PC-9 (cell line): Measurements from ENCODE around the gene EPHB4. TPM values are rescaled to one million over a fixed set of nuclear protein-coding genes. Genes with fewer than 3 reads are reported as not detected.
"Not testable (repeated sequence)": the region's sequence is repeated elsewhere in the genome, so short reads cannot be mapped to it uniquely, and the experiment has no call there.

Experiments
- BruUV-seq: library from RNA; stranded (reverse); fragments of 400-500 nt; replicated peaks from 2 replicates; lab custom pipeline; 2021; lab: Mats Ljungman, UMichigan
- CTCF ChIA-PET: fragments of 300-600 bp; sonication (Branson Sonifier 250); formaldehyde crosslinking; loops from one replicate; lab custom pipeline; 2022; ENCODE audit warnings: antibody characterized with exemption; lab: Charles Lee
- POLR2A ChIA-PET: fragments of 300-600 bp; sonication (Branson Sonifier 250); formaldehyde crosslinking; loops from one replicate; lab custom pipeline; 2022; ENCODE audit warnings: antibody characterized with exemption; ENCODE audit not compliant: unreplicated experiment; lab: Charles Lee
- DNase-seq, 2 experiments: peaks; one replicate each; pipeline versions ENCODE4 v3.0.0 to v3.0.0-alpha.2; 2015 to 2022; ENCODE audit warnings: mixed read lengths in 1 of 2
- H2AFZ ChIP-seq: fragments of 200-600 bp; sonication (generic); 2 replicates; pipeline ENCODE4 v1.8.1; 2017; ENCODE audit warnings: antibody characterized with exemption
- H3F3A ChIP-seq: fragments of 200-600 bp; sonication (generic); 2 replicates; pipeline ENCODE4 v1.8.1; 2017; ENCODE audit warnings: antibody characterized with exemption, mild to moderate bottlenecking, low read depth; ENCODE audit not compliant: insufficient read depth
- H3K27ac ChIP-seq: fragments of 200-600 bp; sonication (generic); 2 replicates; pipeline ENCODE4 v1.6.1; 2016; ENCODE audit warnings: mixed run types
- H3K27me3 ChIP-seq: fragments of 200-600 bp; sonication (generic); 2 replicates; pipeline ENCODE4 v1.6.1; 2016; ENCODE audit warnings: low read depth, mixed run types; ENCODE audit not compliant: insufficient read depth
- H3K36me3 ChIP-seq: fragments of 200-600 bp; sonication (generic); 2 replicates; pipeline ENCODE4 v1.6.1; 2016; ENCODE audit warnings: low read depth, mixed run types
- H3K4me1 ChIP-seq: fragments of 200-600 bp; sonication (generic); replicated peaks from 2 replicates; pipeline ENCODE4 v1.6.1; 2016; ENCODE audit warnings: mixed run types; ENCODE audit not compliant: insufficient read depth
- H3K4me2 ChIP-seq: fragments of 200-600 bp; sonication (generic); 2 replicates; pipeline ENCODE4 v1.6.1; 2017; ENCODE audit warnings: mixed run types
- H3K4me3 ChIP-seq: fragments of 200-600 bp; sonication (generic); 2 replicates; pipeline ENCODE4 v1.6.1; 2016; ENCODE audit warnings: mixed run types
- H3K79me2 ChIP-seq: fragments of 200-600 bp; sonication (generic); 2 replicates; pipeline ENCODE4 v1.6.1; 2017; ENCODE audit warnings: low read depth, mixed run types
- H3K9me2 ChIP-seq: fragments of 200-600 bp; sonication (generic); 2 replicates; pipeline ENCODE4 v1.8.1; 2017; ENCODE audit warnings: mild to moderate bottlenecking; ENCODE audit not compliant: insufficient read depth
- H3K9me3 ChIP-seq: fragments of 200-600 bp; sonication (generic); 2 replicates; pipeline ENCODE4 v1.8.1; 2016; ENCODE audit warnings: low read depth; ENCODE audit not compliant: insufficient read depth
- H4K20me1 ChIP-seq: fragments of 200-600 bp; sonication (generic); 2 replicates; pipeline ENCODE4 v1.8.1; 2017; ENCODE audit not compliant: insufficient read depth
- EZH2 ChIP-seq: fragments of 200-600 bp; sonication (generic); IDR thresholded peaks from 2 replicates; pipeline ENCODE4 v1.8.0; 2017; ENCODE audit warnings: antibody characterized with exemption, low read depth
- intact Hi-C: fragments of 100-400 bp; cut with micrococcal nuclease; formaldehyde crosslinking; loops from one replicate; pipeline ENCODE4 v1.10.0; 2022; ENCODE audit not compliant: unreplicated experiment
- total RNA-seq: library from RNA; stranded (reverse); gene quantifications from 2 replicates; pipeline ENCODE4 v1.2.3, GENCODE V29; 2021
- TF ChIP-seq, protein P1 (sequence below): fragments of 200-600 bp; sonication (generic); conservative IDR thresholded peaks from 2 replicates; pipeline ENCODE4 v1.6.1; 2017; ENCODE audit warnings: mixed run types, antibody characterized with exemption, mild to moderate bottlenecking, moderate library complexity

Gene EPHB4
- total RNA-seq, 1 experiment from 2014 or later = 79.4 TPM

DNA sequence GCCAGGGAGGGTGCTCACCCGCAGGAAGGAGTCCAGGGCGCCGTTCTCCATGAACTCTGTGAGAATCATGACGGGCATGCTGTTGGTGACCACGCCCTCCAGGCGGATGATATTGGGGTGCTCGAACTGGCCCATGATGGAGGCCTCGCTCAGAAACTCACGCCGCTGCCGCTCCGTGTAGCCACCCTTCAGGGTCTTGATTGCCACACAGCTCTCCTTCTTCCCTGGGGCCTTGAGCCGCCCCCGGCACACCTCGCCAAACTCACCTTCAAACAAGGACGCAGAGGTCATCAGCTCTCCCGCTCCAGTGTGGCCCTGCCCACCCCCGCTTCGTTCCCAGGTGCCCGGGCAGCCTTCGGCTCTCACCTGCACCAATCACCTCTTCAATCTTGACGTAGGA, 14.6 kb downstream of the EPHB4 start:
- Histone ChIP-seq H3K9me3 (no peaks in the 10 kb centered on the region), H3K4me2 (no peak overlapping the region), H4K20me1 (no peaks in the 10 kb centered on the region), H2AFZ (no peak overlapping the region), H3K27ac (no peak overlapping the region), H3K27me3 (no peaks in the 10 kb centered on the region), H3K4me1 (no peaks in the 10 kb centered on the region), H3K36me3 (no peaks in the 10 kb centered on the region), H3K4me3 (no peak overlapping the region), H3F3A (no peaks in the 10 kb centered on the region), H3K9me2 (no peaks in the 10 kb centered on the region), H3K79me2 (no peaks in the 10 kb centered on the region)
- no peak for DNase-seq
- no TSS peak for BruUV-seq
- CTCF ChIA-PET = interaction anchor here (0.6 kb wide), 1 partner anchor 690 kb away, joined by 9 read pairs; no protein-coding TSS in a partner anchor
- intact Hi-C loops = no loop called here
- POLR2A ChIA-PET = no interaction called here
- TF ChIP-seq, protein P1, sequence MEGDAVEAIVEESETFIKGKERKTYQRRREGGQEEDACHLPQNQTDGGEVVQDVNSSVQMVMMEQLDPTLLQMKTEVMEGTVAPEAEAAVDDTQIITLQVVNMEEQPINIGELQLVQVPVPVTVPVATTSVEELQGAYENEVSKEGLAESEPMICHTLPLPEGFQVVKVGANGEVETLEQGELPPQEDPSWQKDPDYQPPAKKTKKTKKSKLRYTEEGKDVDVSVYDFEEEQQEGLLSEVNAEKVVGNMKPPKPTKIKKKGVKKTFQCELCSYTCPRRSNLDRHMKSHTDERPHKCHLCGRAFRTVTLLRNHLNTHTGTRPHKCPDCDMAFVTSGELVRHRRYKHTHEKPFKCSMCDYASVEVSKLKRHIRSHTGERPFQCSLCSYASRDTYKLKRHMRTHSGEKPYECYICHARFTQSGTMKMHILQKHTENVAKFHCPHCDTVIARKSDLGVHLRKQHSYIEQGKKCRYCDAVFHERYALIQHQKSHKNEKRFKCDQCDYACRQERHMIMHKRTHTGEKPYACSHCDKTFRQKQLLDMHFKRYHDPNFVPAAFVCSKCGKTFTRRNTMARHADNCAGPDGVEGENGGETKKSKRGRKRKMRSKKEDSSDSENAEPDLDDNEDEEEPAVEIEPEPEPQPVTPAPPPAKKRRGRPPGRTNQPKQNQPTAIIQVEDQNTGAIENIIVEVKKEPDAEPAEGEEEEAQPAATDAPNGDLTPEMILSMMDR = no peak
- TF ChIP-seq EZH2 = no peak

DNA sequence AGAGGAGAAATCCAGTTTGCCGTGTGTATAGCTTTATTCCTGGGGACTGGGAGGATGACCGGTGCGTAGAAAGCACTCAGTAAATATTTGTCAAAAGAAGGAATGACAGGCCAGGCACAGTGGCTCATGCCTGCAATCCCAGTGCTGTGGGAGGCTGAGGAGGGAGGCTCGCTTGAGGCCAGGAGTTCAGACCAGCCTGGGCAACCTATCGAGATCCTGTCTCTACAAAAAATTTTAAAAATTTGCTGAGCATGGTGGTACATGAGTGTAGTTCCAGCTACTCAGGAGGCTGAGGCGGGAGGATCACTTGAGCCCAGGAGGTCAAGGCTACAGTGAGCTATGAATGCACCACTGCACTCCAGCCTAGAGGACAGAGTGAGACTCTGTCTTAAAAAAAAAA, 15.8 kb downstream of the EPHB4 start:
- Histone ChIP-seq H3F3A (no peaks in the 10 kb centered on the region), H3K4me1 (no peaks in the 10 kb centered on the region), H3K27ac (no peak overlapping the region), H3K9me3 (no peaks in the 10 kb centered on the region), H3K9me2 (no peaks in the 10 kb centered on the region), H3K4me2 (no peak overlapping the region), H2AFZ (no peak overlapping the region), H3K36me3 (no peaks in the 10 kb centered on the region), H4K20me1 (no peaks in the 10 kb centered on the region), H3K4me3 (no peak overlapping the region), H3K79me2 (no peaks in the 10 kb centered on the region), H3K27me3 (no peaks in the 10 kb centered on the region)
- DNase-seq = no peak
- no TSS peak for BruUV-seq
- ChIA-PET POLR2A (no interaction called here), CTCF (no interaction called here)
- intact Hi-C loops = no loop called here
- TF ChIP-seq, protein P1 = no peak
- TF ChIP-seq EZH2 = no peak

DNA sequence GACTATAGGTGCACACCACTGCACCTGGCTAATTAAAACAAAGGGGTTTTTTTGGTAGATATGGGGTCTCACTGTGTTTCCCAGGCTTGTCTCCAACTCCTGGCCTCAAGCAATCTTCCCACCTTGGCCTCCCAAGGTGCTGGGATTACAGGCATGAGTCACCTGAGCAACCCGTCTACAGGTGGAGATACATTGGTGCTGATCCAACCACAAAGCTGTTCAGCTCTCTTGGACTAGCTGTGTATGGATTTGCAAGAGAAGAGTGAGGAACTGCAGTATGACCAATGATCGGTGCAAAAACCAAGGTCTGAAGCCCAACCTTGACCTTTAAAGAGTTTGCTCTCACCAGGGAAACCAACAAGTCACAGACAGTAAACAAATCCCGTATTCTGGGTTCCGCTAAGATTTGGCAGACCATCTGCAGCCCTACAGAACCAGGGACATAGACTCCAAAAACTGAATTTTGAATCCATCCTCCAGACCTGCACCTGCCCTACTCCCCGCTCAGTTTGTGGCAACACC, 18.9 kb downstream of the EPHB4 start:
- Histone ChIP-seq H3K27me3 (no peaks in the 10 kb centered on the region), H3K4me3 (no peak overlapping the region), H3K79me2 (no peaks in the 10 kb centered on the region), H3K9me3 (no peaks in the 10 kb centered on the region), H3K9me2 (no peaks in the 10 kb centered on the region), H3K4me2 (no peak overlapping the region), H4K20me1 (no peaks in the 10 kb centered on the region), H3K36me3 (no peaks in the 10 kb centered on the region), H3K27ac (no peak overlapping the region), H2AFZ (no peak overlapping the region), H3K4me1 (peaks cover 6% of the 10 kb centered on the region), H3F3A (peaks cover 6% of the 10 kb centered on the region)
- intact Hi-C loops = no loop called here
- TF ChIP-seq, protein P1 = no peak
- no peak for TF ChIP-seq EZH2
- DNase-seq = no peak
- no TSS peak for BruUV-seq
- ChIA-PET POLR2A (no interaction called here), CTCF (no interaction called here)

DNA sequence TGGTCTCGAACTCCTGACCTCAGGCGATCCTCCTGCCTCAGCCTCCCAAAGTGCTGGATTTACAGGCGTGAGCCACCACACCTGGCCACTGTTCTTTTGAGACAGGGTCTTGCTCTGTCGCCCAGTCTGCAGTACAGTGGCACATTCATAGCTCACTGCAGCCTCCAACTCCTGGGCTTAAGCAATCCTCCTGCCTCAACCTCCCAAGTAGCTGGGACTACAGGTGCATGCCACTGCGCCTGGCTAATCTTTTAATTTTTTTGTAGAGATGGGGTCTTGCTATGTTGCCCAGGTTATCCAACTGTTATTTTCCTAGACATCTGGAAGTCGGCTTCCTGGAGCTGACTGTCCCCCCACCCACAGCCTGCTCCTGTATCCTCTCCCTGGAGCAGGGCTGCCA, 20.4 kb downstream of the EPHB4 start:
- BruUV-seq, CTCF ChIA-PET, H3K27ac ChIP-seq, H3K9me2 ChIP-seq, H3K4me3 ChIP-seq, H3K4me2 ChIP-seq, H4K20me1 ChIP-seq, H3K9me3 ChIP-seq, intact Hi-C loops, POLR2A ChIA-PET, H3K36me3 ChIP-seq, H2AFZ ChIP-seq, H3K79me2 ChIP-seq, H3K27me3 ChIP-seq, DNase-seq: not testable (repeated sequence)
- peaks cover 20% of the 10 kb centered on the region for H3K4me1 ChIP-seq
- H3F3A ChIP-seq = peaks cover 17% of the 10 kb centered on the region
